Measurements from ENCODE around the gene IMMT. TPM values are rescaled to one million over a fixed set of nuclear protein-coding genes. Genes with fewer than 3 reads are reported as not detected.

The IMMT gene
- total and polyA plus RNA-seq, 9 of the 15 experiments (the other 6 are each of a cell fraction or from before 2014, with no cell fraction given): 119 to 294 (median 140) TPM

DNA sequence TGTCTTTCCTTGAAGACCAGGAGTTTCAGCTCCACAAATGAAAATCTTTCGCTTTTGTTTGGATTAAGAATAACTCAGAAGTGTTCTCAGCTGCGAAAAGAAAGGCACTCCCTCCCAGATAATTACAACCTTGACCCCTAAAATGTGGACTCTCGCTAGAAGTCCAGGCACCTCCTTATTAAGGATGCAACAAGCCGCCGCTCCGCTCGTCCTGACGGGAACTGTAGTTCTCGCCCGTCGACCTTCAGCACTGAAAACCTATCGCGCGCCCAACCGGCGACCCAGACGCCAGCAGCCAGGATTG, 559 bp downstream of the IMMT start (continued):
- TF ChIP-seq, protein P1, sequence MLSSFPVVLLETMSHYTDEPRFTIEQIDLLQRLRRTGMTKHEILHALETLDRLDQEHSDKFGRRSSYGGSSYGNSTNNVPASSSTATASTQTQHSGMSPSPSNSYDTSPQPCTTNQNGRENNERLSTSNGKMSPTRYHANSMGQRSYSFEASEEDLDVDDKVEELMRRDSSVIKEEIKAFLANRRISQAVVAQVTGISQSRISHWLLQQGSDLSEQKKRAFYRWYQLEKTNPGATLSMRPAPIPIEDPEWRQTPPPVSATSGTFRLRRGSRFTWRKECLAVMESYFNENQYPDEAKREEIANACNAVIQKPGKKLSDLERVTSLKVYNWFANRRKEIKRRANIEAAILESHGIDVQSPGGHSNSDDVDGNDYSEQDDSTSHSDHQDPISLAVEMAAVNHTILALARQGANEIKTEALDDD (IDR thresholded peaks at IDR 0.05): 0 out of 2 replicates have a peak, but pooled peaks have one; percentile 2
- TF ChIP-seq SIX5 (IDR thresholded peaks at IDR 0.05; ENCODE audit: borderline replicate concordance in 1 of 2, insufficient read depth in 1 of 2, low read depth in 1 of 2, low read length in 2 of 2): peak; percentile 42 to 51; a peak in 3 of 4 replicates
- no peak for TF ChIP-seq ZNF79 (CRISPR knock-in tag; IDR thresholded peaks at IDR 0.05; ENCODE audit: low read depth)
- no peak for TF ChIP-seq GABPB2 (CRISPR knock-in tag; conservative IDR thresholded peaks at IDR 0.05)
- TF ChIP-seq, protein P2, sequence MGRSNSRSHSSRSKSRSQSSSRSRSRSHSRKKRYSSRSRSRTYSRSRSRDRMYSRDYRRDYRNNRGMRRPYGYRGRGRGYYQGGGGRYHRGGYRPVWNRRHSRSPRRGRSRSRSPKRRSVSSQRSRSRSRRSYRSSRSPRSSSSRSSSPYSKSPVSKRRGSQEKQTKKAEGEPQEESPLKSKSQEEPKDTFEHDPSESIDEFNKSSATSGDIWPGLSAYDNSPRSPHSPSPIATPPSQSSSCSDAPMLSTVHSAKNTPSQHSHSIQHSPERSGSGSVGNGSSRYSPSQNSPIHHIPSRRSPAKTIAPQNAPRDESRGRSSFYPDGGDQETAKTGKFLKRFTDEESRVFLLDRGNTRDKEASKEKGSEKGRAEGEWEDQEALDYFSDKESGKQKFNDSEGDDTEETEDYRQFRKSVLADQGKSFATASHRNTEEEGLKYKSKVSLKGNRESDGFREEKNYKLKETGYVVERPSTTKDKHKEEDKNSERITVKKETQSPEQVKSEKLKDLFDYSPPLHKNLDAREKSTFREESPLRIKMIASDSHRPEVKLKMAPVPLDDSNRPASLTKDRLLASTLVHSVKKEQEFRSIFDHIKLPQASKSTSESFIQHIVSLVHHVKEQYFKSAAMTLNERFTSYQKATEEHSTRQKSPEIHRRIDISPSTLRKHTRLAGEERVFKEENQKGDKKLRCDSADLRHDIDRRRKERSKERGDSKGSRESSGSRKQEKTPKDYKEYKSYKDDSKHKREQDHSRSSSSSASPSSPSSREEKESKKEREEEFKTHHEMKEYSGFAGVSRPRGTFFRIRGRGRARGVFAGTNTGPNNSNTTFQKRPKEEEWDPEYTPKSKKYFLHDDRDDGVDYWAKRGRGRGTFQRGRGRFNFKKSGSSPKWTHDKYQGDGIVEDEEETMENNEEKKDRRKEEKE (IDR thresholded peaks at IDR 0.05; ENCODE audit: borderline replicate concordance in 1 of 2, control insufficient read depth in 1 of 2, low read depth in 2 of 2, low read length in 1 of 2): no peak
- TF ChIP-seq ZC3H11A (IDR thresholded peaks at IDR 0.05; ENCODE audit: low read depth, low read length): no peak
- TF ChIP-seq SRF (CRISPR knock-in tag; IDR thresholded peaks at IDR 0.05): peak in 1 of 2 experiments; percentile 88; a peak in 2 of 4 replicates
- TF ChIP-seq CHD2 (IDR thresholded peaks at IDR 0.05; ENCODE audit: low read depth, low read length): peak; percentile 40
- no peak for TF ChIP-seq ZSCAN32 (CRISPR knock-in tag; IDR thresholded peaks at IDR 0.05)
- TF ChIP-seq RUNX1 (IDR thresholded peaks at IDR 0.05; ENCODE audit: low read depth): 0 out of 2 replicates have a peak, but pooled peaks have one; percentile 6
- no peak for TF ChIP-seq RBM22 (IDR thresholded peaks at IDR 0.05; ENCODE audit: low read depth, low read length, poor library complexity, severe bottlenecking)
- TF ChIP-seq, protein P3, sequence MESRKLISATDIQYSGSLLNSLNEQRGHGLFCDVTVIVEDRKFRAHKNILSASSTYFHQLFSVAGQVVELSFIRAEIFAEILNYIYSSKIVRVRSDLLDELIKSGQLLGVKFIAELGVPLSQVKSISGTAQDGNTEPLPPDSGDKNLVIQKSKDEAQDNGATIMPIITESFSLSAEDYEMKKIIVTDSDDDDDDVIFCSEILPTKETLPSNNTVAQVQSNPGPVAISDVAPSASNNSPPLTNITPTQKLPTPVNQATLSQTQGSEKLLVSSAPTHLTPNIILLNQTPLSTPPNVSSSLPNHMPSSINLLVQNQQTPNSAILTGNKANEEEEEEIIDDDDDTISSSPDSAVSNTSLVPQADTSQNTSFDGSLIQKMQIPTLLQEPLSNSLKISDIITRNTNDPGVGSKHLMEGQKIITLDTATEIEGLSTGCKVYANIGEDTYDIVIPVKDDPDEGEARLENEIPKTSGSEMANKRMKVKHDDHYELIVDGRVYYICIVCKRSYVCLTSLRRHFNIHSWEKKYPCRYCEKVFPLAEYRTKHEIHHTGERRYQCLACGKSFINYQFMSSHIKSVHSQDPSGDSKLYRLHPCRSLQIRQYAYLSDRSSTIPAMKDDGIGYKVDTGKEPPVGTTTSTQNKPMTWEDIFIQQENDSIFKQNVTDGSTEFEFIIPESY (CRISPR knock-in tag; IDR thresholded peaks at IDR 0.05): no peak
- TF ChIP-seq, protein P4, sequence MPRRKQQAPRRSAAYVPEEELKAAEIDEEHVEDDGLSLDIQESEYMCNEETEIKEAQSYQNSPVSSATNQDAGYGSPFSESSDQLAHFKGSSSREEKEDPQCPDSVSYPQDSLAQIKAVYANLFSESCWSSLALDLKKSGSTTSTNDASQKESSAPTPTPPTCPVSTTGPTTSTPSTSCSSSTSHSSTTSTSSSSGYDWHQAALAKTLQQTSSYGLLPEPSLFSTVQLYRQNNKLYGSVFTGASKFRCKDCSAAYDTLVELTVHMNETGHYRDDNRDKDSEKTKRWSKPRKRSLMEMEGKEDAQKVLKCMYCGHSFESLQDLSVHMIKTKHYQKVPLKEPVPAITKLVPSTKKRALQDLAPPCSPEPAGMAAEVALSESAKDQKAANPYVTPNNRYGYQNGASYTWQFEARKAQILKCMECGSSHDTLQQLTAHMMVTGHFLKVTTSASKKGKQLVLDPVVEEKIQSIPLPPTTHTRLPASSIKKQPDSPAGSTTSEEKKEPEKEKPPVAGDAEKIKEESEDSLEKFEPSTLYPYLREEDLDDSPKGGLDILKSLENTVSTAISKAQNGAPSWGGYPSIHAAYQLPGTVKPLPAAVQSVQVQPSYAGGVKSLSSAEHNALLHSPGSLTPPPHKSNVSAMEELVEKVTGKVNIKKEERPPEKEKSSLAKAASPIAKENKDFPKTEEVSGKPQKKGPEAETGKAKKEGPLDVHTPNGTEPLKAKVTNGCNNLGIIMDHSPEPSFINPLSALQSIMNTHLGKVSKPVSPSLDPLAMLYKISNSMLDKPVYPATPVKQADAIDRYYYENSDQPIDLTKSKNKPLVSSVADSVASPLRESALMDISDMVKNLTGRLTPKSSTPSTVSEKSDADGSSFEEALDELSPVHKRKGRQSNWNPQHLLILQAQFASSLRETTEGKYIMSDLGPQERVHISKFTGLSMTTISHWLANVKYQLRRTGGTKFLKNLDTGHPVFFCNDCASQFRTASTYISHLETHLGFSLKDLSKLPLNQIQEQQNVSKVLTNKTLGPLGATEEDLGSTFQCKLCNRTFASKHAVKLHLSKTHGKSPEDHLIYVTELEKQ (CRISPR knock-in tag; IDR thresholded peaks at IDR 0.05): no peak
- TF ChIP-seq FOXJ2 (tag; IDR thresholded peaks at IDR 0.05): 0 out of 2 replicates have a peak, but pooled peaks have one; percentile 53
- 0 out of 4 replicates have a peak, but pooled peaks of 1 of the 2 experiments have one; percentile 26 for TF ChIP-seq ARNT (IDR thresholded peaks at IDR 0.05)
- no peak for TF ChIP-seq SMAD1 (IDR thresholded peaks at IDR 0.05; ENCODE audit: low read depth, low read length, partially characterized antibody)
- no peak for TF ChIP-seq ZNF507 (tag; conservative IDR thresholded peaks at IDR 0.05)
- TF ChIP-seq ESRRA (IDR thresholded peaks at IDR 0.05; ENCODE audit: borderline replicate concordance, low read depth): peak; percentile 94
- no peak for TF ChIP-seq SRSF7 (optimal IDR thresholded peaks at IDR 0.05; ENCODE audit: low read depth, low read length)

Measured in K562 (cell line).